GM15510 (cell line): ENCODE data around the gene SGCD.

Experiments
- POLR2A ChIP-seq: IDR thresholded peaks from 3 replicates; pipeline ENCODE4 v1.6.1; 2011; ENCODE audit warnings: borderline replicate concordance; ENCODE audit not compliant: insufficient read length; ENCODE audit errors: extremely low read depth

The SGCD gene

GRCh38 chr5:156774273-156774672, 447.3 kb downstream of the SGCD start:
- no peak for TF ChIP-seq POLR2A

- no peak for TF ChIP-seq POLR2A
Observed at GRCh38 chr5:156778139-156778706, 451.3 kb downstream of the SGCD start.

- no peak for TF ChIP-seq POLR2A
Observed at GRCh38 chr5:156778752-156779151, 451.8 kb downstream of the SGCD start.

- TF ChIP-seq POLR2A: no peak
Observed at GRCh38 chr5:156779436-156779835, 452.5 kb downstream of the SGCD start.

- no peak for TF ChIP-seq POLR2A
Observed at GRCh38 chr5:156783092-156783491, 456.1 kb downstream of the SGCD start.

- TF ChIP-seq POLR2A: no peak
Observed at GRCh38 chr5:156794687-156795086, 467.7 kb downstream of the SGCD start.

- no peak for TF ChIP-seq POLR2A
Observed at GRCh38 chr5:156798201-156798600, 471.2 kb downstream of the SGCD start.

GRCh38 chr5:156799171-156799570, 472.2 kb downstream of the SGCD start:
- TF ChIP-seq POLR2A: no peak

GRCh38 chr5:156800929-156801328, 474.0 kb downstream of the SGCD start:
- TF ChIP-seq POLR2A: no peak

GRCh38 chr5:156802501-156802900, 475.5 kb downstream of the SGCD start:
- TF ChIP-seq POLR2A: no peak

- no peak for TF ChIP-seq POLR2A
Observed at GRCh38 chr5:156803404-156803803, 476.4 kb downstream of the SGCD start.

- TF ChIP-seq POLR2A: no peak
Observed at GRCh38 chr5:156812959-156813358, 486.0 kb downstream of the SGCD start.

- no peak for TF ChIP-seq POLR2A
Observed at GRCh38 chr5:156815988-156816599, 489.1 kb downstream of the SGCD start.
